Lower leg skin (tissue), 4 donors: Measurements from ENCODE around the gene TRAF2. TPM values are rescaled to one million over a fixed set of nuclear protein-coding genes. Genes with fewer than 3 reads are reported as not detected.

Source experiments
- DNase-seq, 2 donors: peaks; one replicate each; pipeline ENCODE4 v3.0.0-alpha.2; 2019; ENCODE audit warnings: low spot score in 2 of 2
- H3K4me3 ChIP-seq: fragments of 200-600 bp; sonication (generic); 2 replicates; pipeline ENCODE4 v1.5.1; 2017; ENCODE audit warnings: mild to moderate bottlenecking, low read depth; ENCODE audit not compliant: poor library complexity, severe bottlenecking
- CTCF ChIP-seq, 3 donors: fragments of 450-650 bp; IDR thresholded peaks; one replicate each; pipeline ENCODE4 v1.5.1; 2016; ENCODE audit warnings: antibody characterized with exemption in 3 of 3, mild to moderate bottlenecking in 3 of 3, moderate library complexity in 2 of 3
- POLR2A ChIP-seq, 2 donors: fragments of 450-650 bp; IDR thresholded peaks; one replicate each; pipeline ENCODE4 v1.6.1; 2016 to 2017; ENCODE audit warnings: antibody characterized with exemption in 2 of 2, mild to moderate bottlenecking in 1 of 2, moderate library complexity in 1 of 2
- WGBS, 2 donors: methylation state at CpG; one replicate each; pipeline ENCODE4 v1.1.5; 2018; 5-methylcytosine and 5-hydroxymethylcytosine counted together
- intact Hi-C: fragments of 100-400 bp; cut with DNase I; formaldehyde crosslinking; loops from one replicate; pipeline ENCODE4 v1.15.0; 2023; ENCODE audit warnings: low total_unique reads
- total RNA-seq, 4 donors: library from RNA; depleted of rRNA; stranded (reverse); fragments of >200 nt; gene quantifications; one replicate each; pipeline ENCODE4 v1.1.0, GENCODE V29; 2016

Gene TRAF2
- total RNA-seq, 4 donors from 2014 or later: 13.2 to 16.7 (median 15.8) TPM

- intact Hi-C loops: no loop called here
- DNase-seq: no peak
- H3K4me3 ChIP-seq: no peak overlapping the region
- 77 to 90% methylated on average over 11 to 12 of the region's 12 CpGs for WGBS, 2 donors
- TF ChIP-seq POLR2A (IDR thresholded peaks at IDR 0.05): no peak
- no peak for TF ChIP-seq CTCF (IDR thresholded peaks at IDR 0.05)
Measured at GRCh38 chr9:136910901-136911245, 24.6 kb downstream of the TRAF2 start.

GRCh38 chr9:136913701-136914438 lies 27.6 kb downstream of the TRAF2 start:
- intact Hi-C loops: no loop called here
- WGBS, 2 donors: 86 to 91% methylated on average over 16 to 17 of the region's 17 CpGs
- TF ChIP-seq CTCF (IDR thresholded peaks at IDR 0.05) (no peak), POLR2A (IDR thresholded peaks at IDR 0.05) (no peak)
- H3K4me3 ChIP-seq: no peak overlapping the region
- DNase-seq: no peak

- intact Hi-C loops: no loop called here
- TF ChIP-seq CTCF (IDR thresholded peaks at IDR 0.05): no peak
- TF ChIP-seq POLR2A (IDR thresholded peaks at IDR 0.05): no peak
- WGBS, 2 donors: 85 to 90% methylated on average over 21 of the region's 21 CpGs
Measured at GRCh38 chr9:136915632-136916329, 29.5 kb downstream of the TRAF2 start.

GRCh38 chr9:136916330-136917184 lies 30.2 kb downstream of the TRAF2 start:
- DNase-seq: no peak
- TF ChIP-seq POLR2A (IDR thresholded peaks at IDR 0.05) (no peak), CTCF (IDR thresholded peaks at IDR 0.05) (no peak)
- intact Hi-C loops: no loop called here
- H3K4me3 ChIP-seq: no peak overlapping the region
- 92 to 93% methylated on average over 32 of the region's 32 CpGs for WGBS, 2 donors

More at GRCh38 chr9:136915632-136916329, 29.5 kb downstream of the TRAF2 start:
- no peak for DNase-seq
- no peak overlapping the region for H3K4me3 ChIP-seq

GRCh38 chr9:136917902-136918301 lies 31.6 kb downstream of the TRAF2 start:
- DNase-seq: no peak
- intact Hi-C loops: no loop called here
- no peak overlapping the region for H3K4me3 ChIP-seq
- TF ChIP-seq POLR2A (IDR thresholded peaks at IDR 0.05): no peak
- TF ChIP-seq CTCF (IDR thresholded peaks at IDR 0.05): no peak
- 91 to 96% methylated on average over 11 of the region's 11 CpGs for WGBS, 2 donors
